D721Med (cell line): Measurements from ENCODE around the gene GUCY1A1.
A peak's percentile ranks its signal among the peaks of the same experiment; 100 is the strongest.

ENCODE experiments used
- DNase-seq: peaks from one replicate; pipeline ENCODE4 v3.0.0; 2011; ENCODE audit warnings: low spot score; ENCODE audit not compliant: insufficient read length
- FAIRE-seq: peaks from 2 replicates; lab custom pipeline; 2011; peaks lifted over from hg19 to GRCh38; lab: Jason Lieb, UNC
- CTCF ChIP-seq: IDR thresholded peaks from 2 replicates; pipeline ENCODE4 v1.5.1; 2012; ENCODE audit warnings: mild to moderate bottlenecking, control low read depth; ENCODE audit not compliant: insufficient read depth; ENCODE audit errors: missing control alignments

The GUCY1A1 gene

GRCh38 chr4:155751569-155751968 lies 84.9 kb downstream of the GUCY1A1 start:
- TF ChIP-seq CTCF: no peak
- FAIRE-seq (no peak), DNase-seq (no peak)

GRCh38 chr4:155757745-155758265 lies 91.2 kb downstream of the GUCY1A1 start:
- DNase-seq (no peak), FAIRE-seq (no peak)
- no peak for TF ChIP-seq CTCF

- FAIRE-seq (no peak), DNase-seq (peak; percentile 36)
- no peak for TF ChIP-seq CTCF
Observed at GRCh38 chr4:155758481-155759371, 92.1 kb downstream of the GUCY1A1 start, which contains the start of gene GUCY1B1. Gene GUCY1B1 (plus strand): TSS chr4:155759021. CDS start chr4:155759141, 120 bp downstream.

GRCh38 chr4:155759372-155760252 lies 93.0 kb downstream of the GUCY1A1 start:
- FAIRE-seq (no peak), DNase-seq (peak; percentile 25)
- no peak for TF ChIP-seq CTCF

- FAIRE-seq (no peak), DNase-seq (no peak)
- no peak for TF ChIP-seq CTCF
Observed at GRCh38 chr4:155761047-155761446, 94.4 kb downstream of the GUCY1A1 start.

GRCh38 chr4:155761916-155762315 lies 95.3 kb downstream of the GUCY1A1 start:
- FAIRE-seq (no peak), DNase-seq (no peak)
- TF ChIP-seq CTCF: no peak
